ENCODE data around the gene RASGEF1B. TPM values are rescaled to one million over a fixed set of nuclear protein-coding genes. Genes with fewer than 3 reads are reported as not detected.

The RASGEF1B gene
- total and polyA plus RNA-seq, 9 of the 15 experiments (the other 6 are each of a cell fraction or from before 2014, with no cell fraction given): 0.04 to 0.57 (median 0.22) TPM

DNA sequence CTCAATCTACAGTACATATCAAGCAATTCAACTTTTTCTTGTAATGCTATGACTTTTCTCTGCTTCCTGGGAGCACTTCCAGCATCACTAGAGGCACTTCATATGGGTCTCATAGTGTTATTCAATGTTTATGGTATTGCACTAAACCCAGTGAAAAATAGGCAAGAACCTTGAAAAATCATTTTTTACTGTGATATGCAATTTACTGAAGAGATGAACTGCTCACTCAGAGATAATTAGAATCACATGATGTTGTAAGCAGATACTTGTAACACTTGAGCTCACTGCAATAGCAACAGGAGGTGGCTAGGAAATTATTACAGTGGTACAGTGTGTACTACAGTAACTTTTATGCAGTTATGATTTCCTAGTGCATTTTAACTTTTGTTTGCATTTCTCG, 93.3 kb downstream of the RASGEF1B start:
- no peak overlapping the region for H3K4me3 ChIP-seq
- ChIA-PET POLR2A (no interaction called here), CTCF (ENCODE audit: low intra/inter-chr PET ratio) (no interaction called here)
- BruUV-seq (replicated peaks): no TSS peak
- H3K9me1 ChIP-seq (ENCODE audit: control insufficient read depth, insufficient read depth, low read length): no peaks in the 10 kb centered on the region
- no peak for TF ChIP-seq TEAD2 (tag; IDR thresholded peaks at IDR 0.05)
- TF ChIP-seq, protein P1, sequence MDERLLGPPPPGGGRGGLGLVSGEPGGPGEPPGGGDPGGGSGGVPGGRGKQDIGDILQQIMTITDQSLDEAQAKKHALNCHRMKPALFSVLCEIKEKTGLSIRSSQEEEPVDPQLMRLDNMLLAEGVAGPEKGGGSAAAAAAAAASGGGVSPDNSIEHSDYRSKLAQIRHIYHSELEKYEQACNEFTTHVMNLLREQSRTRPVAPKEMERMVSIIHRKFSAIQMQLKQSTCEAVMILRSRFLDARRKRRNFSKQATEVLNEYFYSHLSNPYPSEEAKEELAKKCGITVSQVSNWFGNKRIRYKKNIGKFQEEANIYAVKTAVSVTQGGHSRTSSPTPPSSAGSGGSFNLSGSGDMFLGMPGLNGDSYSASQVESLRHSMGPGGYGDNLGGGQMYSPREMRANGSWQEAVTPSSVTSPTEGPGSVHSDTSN (CRISPR knock-in tag; IDR thresholded peaks at IDR 0.05; ENCODE audit: low read depth): no peak
- TF ChIP-seq, protein P1 (tag; conservative IDR thresholded peaks at IDR 0.05; ENCODE audit: low read depth): no peak
- no peak for TF ChIP-seq ZNF79 (CRISPR knock-in tag; IDR thresholded peaks at IDR 0.05; ENCODE audit: low read depth)
- no peak for TF ChIP-seq BRF1 (IDR thresholded peaks at IDR 0.05; ENCODE audit: borderline replicate concordance, extremely low read depth, insufficient read length)
- no peak for TF ChIP-seq HMG20B (CRISPR knock-in tag; IDR thresholded peaks at IDR 0.05)
- TF ChIP-seq SREBF1 (IDR thresholded peaks at IDR 0.05; ENCODE audit: borderline replicate concordance, low read depth, low read length): no peak
- TF ChIP-seq ZNF274 (IDR thresholded peaks at IDR 0.05; ENCODE audit: borderline replicate concordance, low read depth, low read length): no peak
- TF ChIP-seq, protein P2, sequence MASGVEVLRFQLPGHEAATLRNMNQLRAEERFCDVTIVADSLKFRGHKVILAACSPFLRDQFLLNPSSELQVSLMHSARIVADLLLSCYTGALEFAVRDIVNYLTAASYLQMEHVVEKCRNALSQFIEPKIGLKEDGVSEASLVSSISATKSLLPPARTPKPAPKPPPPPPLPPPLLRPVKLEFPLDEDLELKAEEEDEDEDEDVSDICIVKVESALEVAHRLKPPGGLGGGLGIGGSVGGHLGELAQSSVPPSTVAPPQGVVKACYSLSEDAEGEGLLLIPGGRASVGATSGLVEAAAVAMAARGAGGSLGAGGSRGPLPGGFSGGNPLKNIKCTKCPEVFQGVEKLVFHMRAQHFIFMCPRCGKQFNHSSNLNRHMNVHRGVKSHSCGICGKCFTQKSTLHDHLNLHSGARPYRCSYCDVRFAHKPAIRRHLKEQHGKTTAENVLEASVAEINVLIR (CRISPR knock-in tag; IDR thresholded peaks at IDR 0.05): no peak
- no peak for TF ChIP-seq SPI1 (IDR thresholded peaks at IDR 0.05; ENCODE audit: borderline replicate concordance, low read depth, low read length)
- TF ChIP-seq ARNT (IDR thresholded peaks at IDR 0.05): no peak
- TF ChIP-seq KDM5B (IDR thresholded peaks at IDR 0.05; ENCODE audit: insufficient replicate concordance, low read depth, low read length): no peak
- TF ChIP-seq ZNF124 (CRISPR knock-in tag; IDR thresholded peaks at IDR 0.05): no peak
- TF ChIP-seq CCNT2 (IDR thresholded peaks at IDR 0.05; ENCODE audit: borderline replicate concordance, extremely low read depth, insufficient read length, low read depth, low read length): no peak
- TF ChIP-seq, protein P3, sequence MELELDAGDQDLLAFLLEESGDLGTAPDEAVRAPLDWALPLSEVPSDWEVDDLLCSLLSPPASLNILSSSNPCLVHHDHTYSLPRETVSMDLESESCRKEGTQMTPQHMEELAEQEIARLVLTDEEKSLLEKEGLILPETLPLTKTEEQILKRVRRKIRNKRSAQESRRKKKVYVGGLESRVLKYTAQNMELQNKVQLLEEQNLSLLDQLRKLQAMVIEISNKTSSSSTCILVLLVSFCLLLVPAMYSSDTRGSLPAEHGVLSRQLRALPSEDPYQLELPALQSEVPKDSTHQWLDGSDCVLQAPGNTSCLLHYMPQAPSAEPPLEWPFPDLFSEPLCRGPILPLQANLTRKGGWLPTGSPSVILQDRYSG (tag; conservative IDR thresholded peaks at IDR 0.05; ENCODE audit: low read depth): no peak
- TF ChIP-seq MAFK (IDR thresholded peaks at IDR 0.05; ENCODE audit: low read length): no peak
- no peak for TF ChIP-seq ADNP (tag; IDR thresholded peaks at IDR 0.05)
- no peak for TF ChIP-seq RBM25 (IDR thresholded peaks at IDR 0.05; ENCODE audit: low read depth, low read length, severe bottlenecking)
- H2AFZ ChIP-seq (ENCODE audit: low read depth, low read length): no peak overlapping the region
- in situ Hi-C loops (cut with MboI): no loop called here
- H3K27me3 ChIP-seq (ENCODE audit: control insufficient read depth in 2 of 2, insufficient read depth in 2 of 2, low read length in 2 of 2): no peaks in the 10 kb centered on the region
- H3K4me2 ChIP-seq (ENCODE audit: insufficient read depth, low read length): no peak overlapping the region
- no peaks in the 10 kb centered on the region for H4K20me1 ChIP-seq (replicated peaks; ENCODE audit: control insufficient read depth, insufficient read depth, low read length)
- intact Hi-C loops (cut with micrococcal nuclease): no loop called here
- no peak for ATAC-seq
- H3K4me1 ChIP-seq (replicated peaks in 1 of 2; ENCODE audit: control insufficient read depth in 2 of 2, insufficient read depth in 2 of 2, low read length in 2 of 2): no peaks in the 10 kb centered on the region
- H3K27ac ChIP-seq (ENCODE audit: extremely low read depth, low read depth, low read length): no peak overlapping the region
- no peak for FAIRE-seq
- H3K9ac ChIP-seq (ENCODE audit: insufficient read depth in 1 of 2, low read depth in 2 of 2, low read length in 2 of 2): no peak overlapping the region
- 8% methylated on average over 1 of the region's 1 CpG for WGBS (ENCODE audit: insufficient coverage, low coverage, missing lambda C conversion rate)
- H3K9me3 ChIP-seq (replicated peaks; ENCODE audit: control insufficient read depth, insufficient read depth, low read depth, low read length): no peaks in the 10 kb centered on the region
- no peaks in the 10 kb centered on the region for H3K36me3 ChIP-seq (ENCODE audit: control insufficient read depth, insufficient read depth, low read length)
- no peak for DNase-seq (ENCODE audit: extremely low read depth in 1 of 4, low spot score in 3 of 4)
- H3K79me2 ChIP-seq (ENCODE audit: control insufficient read depth, insufficient read depth, low read length): no peaks in the 10 kb centered on the region

Data from K562 (cell line).